ENCODE measurements around the gene TMEM253.

TMEM253 gene

GRCh38 chr14:21058903-21059302 lies 42.0 kb upstream of the TMEM253 start:
- TF ChIP-seq FOXP2 (optimal IDR thresholded peaks at IDR 0.05; ENCODE audit: control extremely low read depth, extremely low read length, insufficient read depth), result no peak
- TF ChIP-seq POLR2AphosphoS5 (IDR thresholded peaks at IDR 0.05; ENCODE audit: borderline replicate concordance, low read depth, low read length), result no peak
- TF ChIP-seq EZH2 (IDR thresholded peaks at IDR 0.05), result no peak
- DNase-seq (ENCODE audit: low read depth, low spot score), result no peak
- no peak overlapping the region for H3K9ac ChIP-seq (ENCODE audit: insufficient read length)

GRCh38 chr14:21059842-21060613 lies 40.8 kb upstream of the TMEM253 start:
- no peak overlapping the region for H3K27ac ChIP-seq
- no peak for DNase-seq (ENCODE audit: low read depth, low spot score)

More at GRCh38 chr14:21058903-21059302, 42.0 kb upstream of the TMEM253 start:
- Histone ChIP-seq H3K9me3 (ENCODE audit: low read depth, low read length) (no peaks in the 10 kb centered on the region), H3K4me3 (no peak overlapping the region), H3K36me3 (ENCODE audit: insufficient read depth, low read length) (no peaks in the 10 kb centered on the region), H3K27ac (no peak overlapping the region)

GRCh38 chr14:21060614-21061346 lies 40.1 kb upstream of the TMEM253 start:
- Histone ChIP-seq H3K27ac (no peak overlapping the region), H3K36me3 (ENCODE audit: insufficient read depth, low read length) (no peaks in the 10 kb centered on the region), H3K4me3 (no peak overlapping the region), H3K9ac (ENCODE audit: insufficient read length) (no peak overlapping the region), H3K9me3 (ENCODE audit: low read depth, low read length) (no peaks in the 10 kb centered on the region)
- DNase-seq (ENCODE audit: low read depth, low spot score), result no peak
- TF ChIP-seq POLR2AphosphoS5 (IDR thresholded peaks at IDR 0.05; ENCODE audit: borderline replicate concordance, low read depth, low read length), result no peak
- no peak for TF ChIP-seq FOXP2 (optimal IDR thresholded peaks at IDR 0.05; ENCODE audit: control extremely low read depth, extremely low read length, insufficient read depth)
- TF ChIP-seq EZH2 (IDR thresholded peaks at IDR 0.05), result no peak

More at GRCh38 chr14:21059842-21060613, 40.8 kb upstream of the TMEM253 start:
- H3K36me3 ChIP-seq (ENCODE audit: insufficient read depth, low read length), result no peaks in the 10 kb centered on the region
- no peak overlapping the region for H3K4me3 ChIP-seq
- H3K9me3 ChIP-seq (ENCODE audit: low read depth, low read length), result no peaks in the 10 kb centered on the region
- no peak overlapping the region for H3K9ac ChIP-seq (ENCODE audit: insufficient read length)
- TF ChIP-seq POLR2AphosphoS5 (IDR thresholded peaks at IDR 0.05; ENCODE audit: borderline replicate concordance, low read depth, low read length) (no peak), EZH2 (IDR thresholded peaks at IDR 0.05) (no peak), FOXP2 (optimal IDR thresholded peaks at IDR 0.05; ENCODE audit: control extremely low read depth, extremely low read length, insufficient read depth) (no peak)

GRCh38 chr14:21061347-21061668 lies 39.6 kb upstream of the TMEM253 start:
- H3K9me3 ChIP-seq (ENCODE audit: low read depth, low read length), result no peaks in the 10 kb centered on the region
- H3K4me3 ChIP-seq, result no peak overlapping the region
- DNase-seq (ENCODE audit: low read depth, low spot score), result no peak
- H3K36me3 ChIP-seq (ENCODE audit: insufficient read depth, low read length), result no peaks in the 10 kb centered on the region
- no peak for TF ChIP-seq FOXP2 (optimal IDR thresholded peaks at IDR 0.05; ENCODE audit: control extremely low read depth, extremely low read length, insufficient read depth)
- no peak for TF ChIP-seq EZH2 (IDR thresholded peaks at IDR 0.05)
- TF ChIP-seq POLR2AphosphoS5 (IDR thresholded peaks at IDR 0.05; ENCODE audit: borderline replicate concordance, low read depth, low read length), result no peak
- no peak overlapping the region for H3K9ac ChIP-seq (ENCODE audit: insufficient read length)
- no peak overlapping the region; the same call in 1 of the 2 replicates for H3K27ac ChIP-seq

- no peaks in the 10 kb centered on the region for H3K9me3 ChIP-seq (ENCODE audit: low read depth, low read length)
- no peak overlapping the region for H3K27ac ChIP-seq
- no peaks in the 10 kb centered on the region for H3K36me3 ChIP-seq (ENCODE audit: insufficient read depth, low read length)
- no peak for TF ChIP-seq POLR2AphosphoS5 (IDR thresholded peaks at IDR 0.05; ENCODE audit: borderline replicate concordance, low read depth, low read length)
- no peak for TF ChIP-seq FOXP2 (optimal IDR thresholded peaks at IDR 0.05; ENCODE audit: control extremely low read depth, extremely low read length, insufficient read depth)
- no peak for TF ChIP-seq EZH2 (IDR thresholded peaks at IDR 0.05)
- H3K9ac ChIP-seq (ENCODE audit: insufficient read length), result no peak overlapping the region
- no peak overlapping the region for H3K4me3 ChIP-seq
- no peak for DNase-seq (ENCODE audit: low read depth, low spot score)
Observed at GRCh38 chr14:21063479-21063878, 37.4 kb upstream of the TMEM253 start.

GRCh38 chr14:21066882-21067502 lies 33.9 kb upstream of the TMEM253 start:
- Histone ChIP-seq H3K4me3 (no peak overlapping the region), H3K27ac (0 out of 2 replicates have a peak overlapping the region, but pooled peaks have one; percentile 3), H3K9ac (ENCODE audit: insufficient read length) (no peak overlapping the region), H3K36me3 (ENCODE audit: insufficient read depth, low read length) (no peaks in the 10 kb centered on the region), H3K9me3 (ENCODE audit: low read depth, low read length) (no peaks in the 10 kb centered on the region)
- DNase-seq (ENCODE audit: low read depth, low spot score), result no peak
- TF ChIP-seq FOXP2 (optimal IDR thresholded peaks at IDR 0.05; ENCODE audit: control extremely low read depth, extremely low read length, insufficient read depth) (no peak), POLR2AphosphoS5 (IDR thresholded peaks at IDR 0.05; ENCODE audit: borderline replicate concordance, low read depth, low read length) (no peak), EZH2 (IDR thresholded peaks at IDR 0.05) (no peak)

GRCh38 chr14:21068521-21069387 lies 32.1 kb upstream of the TMEM253 start:
- no peak for DNase-seq (ENCODE audit: low read depth, low spot score)
- no peaks in the 10 kb centered on the region for H3K9me3 ChIP-seq (ENCODE audit: low read depth, low read length)
- peak overlapping the region; percentile 96; the same call in 1 of the 2 replicates for H3K4me3 ChIP-seq
- peaks cover 10% of the 10 kb centered on the region for H3K36me3 ChIP-seq (ENCODE audit: insufficient read depth, low read length)
- H3K27ac ChIP-seq, result no peak overlapping the region
- TF ChIP-seq POLR2AphosphoS5 (IDR thresholded peaks at IDR 0.05; ENCODE audit: borderline replicate concordance, low read depth, low read length), result no peak
- no peak overlapping the region for H3K9ac ChIP-seq (ENCODE audit: insufficient read length)

Data from SK-N-MC (cell line).